ENCODE results near the gene KRT1.

The KRT1 gene

DNA sequence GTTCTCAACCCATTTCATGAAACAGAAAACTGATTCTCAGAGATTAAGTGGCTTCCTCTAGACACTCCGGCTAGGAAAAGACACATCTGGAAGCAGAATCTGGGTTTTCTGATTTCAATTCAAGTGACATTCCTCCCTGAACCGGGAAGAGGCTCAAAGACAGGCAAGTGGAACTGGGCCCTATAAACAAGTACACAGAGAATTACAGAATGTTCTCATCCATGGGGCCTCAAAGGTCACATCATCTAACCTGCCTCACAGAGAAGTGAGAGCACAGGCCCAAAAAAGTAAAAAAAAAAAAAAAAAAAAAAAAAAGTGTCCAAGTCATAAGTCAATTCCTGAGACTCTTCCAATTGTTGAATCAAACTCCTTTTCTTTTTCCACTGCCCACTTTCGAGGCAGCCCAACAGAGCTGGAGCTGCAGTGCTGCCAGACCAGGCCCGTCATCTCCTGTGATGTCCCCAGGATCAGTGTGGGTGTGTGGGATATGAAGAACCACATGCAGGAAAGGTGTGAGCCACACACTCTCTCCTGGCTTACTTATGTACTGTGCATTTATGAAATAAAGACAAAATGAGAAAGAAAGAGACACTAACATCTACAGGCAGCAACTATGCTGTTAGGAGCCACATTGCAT lies 2.8 kb upstream of the KRT1 start:
- H3K36me3 ChIP-seq (ENCODE audit: control insufficient read depth, insufficient read depth, low read length), result no peaks in the 10 kb centered on the region
- no peaks in the 10 kb centered on the region for H3K9me3 ChIP-seq (ENCODE audit: control insufficient read depth, insufficient read depth, low read depth, low read length)
- H3K27ac ChIP-seq (ENCODE audit: low read depth, low read length), result no peak overlapping the region
- H3K4me1 ChIP-seq (ENCODE audit: control insufficient read depth, insufficient read depth, low read length), result no peaks in the 10 kb centered on the region
- no peak overlapping the region for H3K9ac ChIP-seq (ENCODE audit: low read length)
- peaks cover 49% of the 10 kb centered on the region; the same call in 1 of the 2 replicates for H3K27me3 ChIP-seq (ENCODE audit: control insufficient read depth, insufficient read depth, low read length)
- no peak overlapping the region for H3K4me3 ChIP-seq (ENCODE audit: low read depth, low read length)

DNA sequence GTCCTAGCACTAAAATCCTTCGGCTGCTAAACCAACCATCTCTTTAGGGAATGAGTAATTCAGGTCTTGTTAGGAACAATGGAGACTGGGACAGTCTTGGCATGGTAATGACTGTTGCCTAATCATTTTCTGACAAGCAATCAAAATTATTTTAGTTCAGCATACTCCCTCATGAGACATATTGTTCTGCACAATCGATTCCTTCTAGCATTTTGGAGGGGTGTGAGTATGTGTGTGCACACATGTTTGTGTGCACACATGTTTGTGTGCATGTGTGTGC lies 2.1 kb upstream of the KRT1 start:
- Histone ChIP-seq H3K9me3 (ENCODE audit: control insufficient read depth, insufficient read depth, low read depth, low read length) (no peaks in the 10 kb centered on the region), H3K27ac (ENCODE audit: low read depth, low read length) (no peak overlapping the region), H3K36me3 (ENCODE audit: control insufficient read depth, insufficient read depth, low read length) (no peaks in the 10 kb centered on the region), H3K27me3 (ENCODE audit: control insufficient read depth, insufficient read depth, low read length) (peaks cover 46% of the 10 kb centered on the region; the same call in 1 of the 2 replicates), H3K4me3 (ENCODE audit: low read depth, low read length) (no peak overlapping the region), H3K4me1 (ENCODE audit: control insufficient read depth, insufficient read depth, low read length) (no peaks in the 10 kb centered on the region), H3K9ac (ENCODE audit: low read length) (no peak overlapping the region)

GRCh38 chr12:52681526-52682380 lies 1.5 kb upstream of the KRT1 start:
- Histone ChIP-seq H3K9me3 (ENCODE audit: control insufficient read depth, insufficient read depth, low read depth, low read length) (no peaks in the 10 kb centered on the region), H3K36me3 (ENCODE audit: control insufficient read depth, insufficient read depth, low read length) (no peaks in the 10 kb centered on the region), H3K4me3 (ENCODE audit: low read depth, low read length) (no peak overlapping the region), H3K9ac (ENCODE audit: low read length) (no peak overlapping the region), H3K27ac (ENCODE audit: low read depth, low read length) (no peak overlapping the region), H3K27me3 (ENCODE audit: control insufficient read depth, insufficient read depth, low read length) (peaks cover 41% of the 10 kb centered on the region; the same call in 1 of the 2 replicates), H3K4me1 (ENCODE audit: control insufficient read depth, insufficient read depth, low read length) (no peaks in the 10 kb centered on the region)

DNA sequence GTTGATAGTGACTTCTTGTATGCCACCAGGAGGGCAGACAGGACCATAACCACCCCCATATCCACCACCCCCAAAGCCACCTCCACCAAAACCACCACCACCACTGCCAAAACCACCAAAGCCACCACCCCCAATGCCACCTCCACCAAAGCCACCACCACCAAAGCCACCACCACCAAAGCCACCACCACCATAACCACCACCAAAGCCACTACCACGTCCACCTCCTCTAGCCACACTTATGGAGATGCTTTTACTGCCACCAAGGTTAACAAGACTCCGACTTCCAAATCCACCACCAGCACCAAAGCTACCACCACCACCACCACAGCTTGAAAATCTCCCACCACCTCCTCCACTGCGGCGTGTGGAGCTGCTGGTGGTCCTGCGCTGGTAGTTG lies 332 bp downstream of the KRT1 start:
- Histone ChIP-seq H3K4me3 (ENCODE audit: low read depth, low read length) (no peak overlapping the region), H3K27ac (ENCODE audit: low read depth, low read length) (no peak overlapping the region)

DNA sequence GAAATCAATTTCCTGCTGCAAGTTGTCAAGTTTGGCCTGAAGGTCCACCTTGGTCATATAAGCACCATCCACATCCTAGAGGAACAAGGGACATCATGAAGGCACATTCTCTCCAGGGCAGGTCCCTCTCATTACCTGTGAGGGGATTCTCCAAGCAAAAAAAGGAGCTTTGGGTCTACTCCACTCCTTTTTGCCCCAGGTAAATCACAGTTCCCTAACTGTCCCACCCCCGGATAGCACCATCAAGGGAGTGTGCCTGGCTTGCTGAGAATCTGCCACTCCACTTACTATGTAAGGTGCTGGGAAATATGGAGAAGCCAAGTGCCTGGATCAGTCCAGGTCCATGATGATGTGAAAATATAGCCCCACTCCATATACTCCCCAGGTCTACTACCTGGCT lies 2.5 kb downstream of the KRT1 start:
- no peaks in the 10 kb centered on the region for H3K9me3 ChIP-seq (ENCODE audit: control insufficient read depth, insufficient read depth, low read depth, low read length)
- no peaks in the 10 kb centered on the region for H3K36me3 ChIP-seq (ENCODE audit: control insufficient read depth, insufficient read depth, low read length)
- H3K27me3 ChIP-seq (ENCODE audit: control insufficient read depth, insufficient read depth, low read length), result peaks cover 34% of the 10 kb centered on the region; the same call in 1 of the 2 replicates
- no peak overlapping the region for H3K9ac ChIP-seq (ENCODE audit: low read length)
- no peak overlapping the region for H3K4me3 ChIP-seq (ENCODE audit: low read depth, low read length)
- no peak overlapping the region for H3K27ac ChIP-seq (ENCODE audit: low read depth, low read length)
- no peaks in the 10 kb centered on the region for H3K4me1 ChIP-seq (ENCODE audit: control insufficient read depth, insufficient read depth, low read length)

More for the DNA sequence above, 332 bp downstream of the KRT1 start:
- Histone ChIP-seq H3K27me3 (ENCODE audit: control insufficient read depth, insufficient read depth, low read length) (peaks cover 30% of the 10 kb centered on the region; the same call in 1 of the 2 replicates), H3K4me1 (ENCODE audit: control insufficient read depth, insufficient read depth, low read length) (no peaks in the 10 kb centered on the region), H3K9ac (ENCODE audit: low read length) (no peak overlapping the region), H3K36me3 (ENCODE audit: control insufficient read depth, insufficient read depth, low read length) (no peaks in the 10 kb centered on the region), H3K9me3 (ENCODE audit: control insufficient read depth, insufficient read depth, low read depth, low read length) (no peaks in the 10 kb centered on the region)

DNA sequence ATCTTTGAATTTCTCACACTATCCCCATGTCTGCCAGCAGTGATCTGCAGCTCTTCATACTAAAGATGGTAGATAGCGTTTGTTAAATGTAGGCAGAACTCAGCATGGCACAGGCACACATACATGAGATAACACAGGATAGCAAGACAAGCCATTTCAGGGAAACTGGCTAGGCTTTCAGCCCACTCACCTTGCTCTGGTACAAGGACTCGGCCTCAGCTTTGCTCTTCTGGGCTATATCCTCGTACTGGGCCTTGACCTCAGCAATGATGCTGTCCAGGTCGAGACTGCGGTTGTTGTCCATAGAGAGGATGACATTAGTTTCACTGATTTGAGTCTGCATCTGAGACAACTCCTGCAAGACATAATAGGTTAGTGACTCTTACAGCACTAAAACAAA lies 3.1 kb downstream of the KRT1 start:
- no peaks in the 10 kb centered on the region for H3K4me1 ChIP-seq (ENCODE audit: control insufficient read depth, insufficient read depth, low read length)
- H3K9ac ChIP-seq (ENCODE audit: low read length), result no peak overlapping the region
- H3K27ac ChIP-seq (ENCODE audit: low read depth, low read length), result no peak overlapping the region
- H3K9me3 ChIP-seq (ENCODE audit: control insufficient read depth, insufficient read depth, low read depth, low read length), result no peaks in the 10 kb centered on the region
- H3K36me3 ChIP-seq (ENCODE audit: control insufficient read depth, insufficient read depth, low read length), result no peaks in the 10 kb centered on the region
- no peak overlapping the region for H3K4me3 ChIP-seq (ENCODE audit: low read depth, low read length)
- H3K27me3 ChIP-seq (ENCODE audit: control insufficient read depth, insufficient read depth, low read length), result peaks cover 33% of the 10 kb centered on the region; the same call in 1 of the 2 replicates

DNA sequence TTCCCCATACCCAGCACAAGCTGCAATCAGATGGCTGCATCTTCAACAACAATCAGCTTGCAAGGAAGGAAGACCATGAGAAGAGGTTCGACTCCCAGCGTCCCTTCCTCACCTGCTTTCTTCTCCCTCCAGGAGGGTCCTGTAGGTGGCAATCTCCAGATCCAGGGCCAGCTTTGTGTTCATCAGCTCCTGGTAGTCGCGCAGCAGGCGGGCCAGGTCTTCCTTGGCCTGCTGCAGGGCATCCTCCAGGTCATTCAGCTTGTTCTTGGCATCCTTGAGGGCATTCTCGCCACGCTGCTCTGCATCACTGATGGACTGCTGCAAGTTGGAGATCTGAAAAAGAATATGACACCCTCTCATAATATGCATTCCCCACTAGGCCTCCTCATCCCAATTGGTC lies 4.0 kb downstream of the KRT1 start:
- Histone ChIP-seq H3K27me3 (ENCODE audit: control insufficient read depth, insufficient read depth, low read length) (peaks cover 26% of the 10 kb centered on the region; the same call in 1 of the 2 replicates), H3K4me3 (ENCODE audit: low read depth, low read length) (no peak overlapping the region), H3K9me3 (ENCODE audit: control insufficient read depth, insufficient read depth, low read depth, low read length) (no peaks in the 10 kb centered on the region), H3K27ac (ENCODE audit: low read depth, low read length) (no peak overlapping the region), H3K4me1 (ENCODE audit: control insufficient read depth, insufficient read depth, low read length) (no peaks in the 10 kb centered on the region), H3K36me3 (ENCODE audit: control insufficient read depth, insufficient read depth, low read length) (no peaks in the 10 kb centered on the region), H3K9ac (ENCODE audit: low read length) (no peak overlapping the region)

DNA sequence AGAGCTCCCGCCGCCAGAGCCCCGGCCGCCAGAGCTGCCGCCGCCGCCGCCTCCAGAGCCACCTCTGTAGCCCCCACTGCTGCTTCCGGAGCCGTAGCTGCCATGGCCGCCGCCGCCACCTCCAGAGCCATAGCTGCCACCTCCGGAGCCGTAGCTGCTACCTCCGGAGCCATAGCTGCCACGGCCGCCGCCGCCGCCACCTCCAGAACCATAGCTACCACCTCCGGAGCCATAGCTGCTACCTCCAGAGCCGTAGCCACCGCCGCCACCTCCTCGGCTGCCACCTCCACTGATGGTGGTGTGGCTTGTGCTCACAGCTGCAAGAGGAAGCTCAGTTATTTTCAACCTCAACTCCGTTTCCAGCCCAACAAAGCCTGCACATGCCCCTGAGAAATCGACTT lies 4.9 kb downstream of the KRT1 start:
- no peak overlapping the region for H3K27ac ChIP-seq (ENCODE audit: low read depth, low read length)
- no peak overlapping the region for H3K4me3 ChIP-seq (ENCODE audit: low read depth, low read length)
- no peaks in the 10 kb centered on the region for H3K4me1 ChIP-seq (ENCODE audit: control insufficient read depth, insufficient read depth, low read length)
- no peak overlapping the region for H3K9ac ChIP-seq (ENCODE audit: low read length)
- peaks cover 21% of the 10 kb centered on the region; the same call in 1 of the 2 replicates for H3K27me3 ChIP-seq (ENCODE audit: control insufficient read depth, insufficient read depth, low read length)
- H3K9me3 ChIP-seq (ENCODE audit: control insufficient read depth, insufficient read depth, low read depth, low read length), result no peaks in the 10 kb centered on the region
- no peaks in the 10 kb centered on the region for H3K36me3 ChIP-seq (ENCODE audit: control insufficient read depth, insufficient read depth, low read length)

- Histone ChIP-seq H3K36me3 (ENCODE audit: control insufficient read depth, insufficient read depth, low read length) (no peaks in the 10 kb centered on the region), H3K27me3 (ENCODE audit: control insufficient read depth, insufficient read depth, low read length) (peaks cover 17% of the 10 kb centered on the region; the same call in 1 of the 2 replicates), H3K27ac (ENCODE audit: low read depth, low read length) (no peak overlapping the region), H3K9me3 (ENCODE audit: control insufficient read depth, insufficient read depth, low read depth, low read length) (no peaks in the 10 kb centered on the region), H3K4me3 (ENCODE audit: low read depth, low read length) (no peak overlapping the region), H3K4me1 (ENCODE audit: control insufficient read depth, insufficient read depth, low read length) (no peaks in the 10 kb centered on the region), H3K9ac (ENCODE audit: low read length) (no peak overlapping the region)
Measured at GRCh38 chr12:52674433-52674775, 5.8 kb downstream of the KRT1 start.

GRCh38 chr12:52673713-52674432 lies 6.3 kb downstream of the KRT1 start:
- Histone ChIP-seq H3K4me3 (ENCODE audit: low read depth, low read length) (no peak overlapping the region), H3K27me3 (ENCODE audit: control insufficient read depth, insufficient read depth, low read length) (peaks cover 17% of the 10 kb centered on the region; the same call in 1 of the 2 replicates), H3K9me3 (ENCODE audit: control insufficient read depth, insufficient read depth, low read depth, low read length) (no peaks in the 10 kb centered on the region), H3K4me1 (ENCODE audit: control insufficient read depth, insufficient read depth, low read length) (no peaks in the 10 kb centered on the region), H3K9ac (ENCODE audit: low read length) (no peak overlapping the region), H3K27ac (ENCODE audit: low read depth, low read length) (no peak overlapping the region), H3K36me3 (ENCODE audit: control insufficient read depth, insufficient read depth, low read length) (no peaks in the 10 kb centered on the region)

DNA sequence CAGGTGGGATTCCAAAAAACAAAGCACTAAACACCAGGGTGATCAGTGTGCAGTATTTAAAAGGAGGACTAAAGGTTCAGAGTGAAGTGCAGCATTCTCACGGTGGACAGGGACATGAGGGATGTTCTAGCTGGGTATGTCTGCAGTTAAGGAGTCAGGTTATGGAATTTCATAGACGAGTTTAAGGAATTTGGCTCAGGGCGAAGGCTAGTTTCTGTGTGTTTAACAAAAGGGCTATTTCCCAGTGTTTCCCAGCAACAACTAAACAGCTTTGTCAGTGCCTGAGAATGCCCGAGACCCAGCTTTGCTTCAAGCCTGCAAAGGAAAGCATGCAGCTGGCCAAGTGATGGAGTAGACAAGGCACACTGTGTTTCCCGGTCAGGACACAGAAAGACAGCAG lies 7.0 kb downstream of the KRT1 start:
- Histone ChIP-seq H3K4me1 (ENCODE audit: control insufficient read depth, insufficient read depth, low read length) (no peaks in the 10 kb centered on the region), H3K9me3 (ENCODE audit: control insufficient read depth, insufficient read depth, low read depth, low read length) (no peaks in the 10 kb centered on the region), H3K9ac (ENCODE audit: low read length) (no peak overlapping the region), H3K27ac (ENCODE audit: low read depth, low read length) (no peak overlapping the region), H3K4me3 (ENCODE audit: low read depth, low read length) (no peak overlapping the region), H3K27me3 (ENCODE audit: control insufficient read depth, insufficient read depth, low read length) (peaks cover 10% of the 10 kb centered on the region; the same call in 1 of the 2 replicates), H3K36me3 (ENCODE audit: control insufficient read depth, insufficient read depth, low read length) (no peaks in the 10 kb centered on the region)

All from HUES6 (cell line).